Trophoblast cell (in vitro differentiated cells and primary cell): Measurements from ENCODE around the gene ABHD4.

ENCODE experiments used
- DNase-seq, 2 donors: peaks; one replicate each; pipeline ENCODE4 v3.0.0-alpha.2; 2016
- H2AFZ ChIP-seq: 2 replicates; pipeline ENCODE4 v1.6.1; 2013; ENCODE audit warnings: low read length, moderate library complexity, mild to moderate bottlenecking; ENCODE audit not compliant: insufficient read depth, poor library complexity
- H2AK5ac ChIP-seq: 2 replicates; pipeline ENCODE4 v1.6.1; 2013; ENCODE audit warnings: mild to moderate bottlenecking, low read length
- H2BK120ac ChIP-seq: 2 replicates; pipeline ENCODE4 v1.6.1; 2013; ENCODE audit warnings: low read length, mild to moderate bottlenecking, moderate library complexity; ENCODE audit not compliant: insufficient read depth, poor library complexity
- H2BK12ac ChIP-seq: 2 replicates; pipeline ENCODE4 v1.6.1; 2013; ENCODE audit warnings: mild to moderate bottlenecking, low read length, moderate library complexity
- H2BK5ac ChIP-seq: 2 replicates; pipeline ENCODE4 v1.6.1; 2013; ENCODE audit warnings: low read length, low read depth, moderate library complexity, mild to moderate bottlenecking; ENCODE audit not compliant: poor library complexity
- H3K14ac ChIP-seq: 2 replicates; pipeline ENCODE4 v1.6.1; 2013; ENCODE audit warnings: mild to moderate bottlenecking, low read length
- H3K18ac ChIP-seq: 2 replicates; pipeline ENCODE4 v1.6.1; 2013; ENCODE audit warnings: mild to moderate bottlenecking, low read length
- H3K23ac ChIP-seq: 2 replicates; pipeline ENCODE4 v1.6.1; 2013; ENCODE audit warnings: low read length
- H3K27ac ChIP-seq: 2 replicates; pipeline ENCODE4 v1.5.1; 2013; ENCODE audit warnings: low read depth, mild to moderate bottlenecking, inconsistent platforms, low read length, moderate library complexity
- H3K27me3 ChIP-seq: 2 replicates; pipeline ENCODE4 v1.6.1; 2013; ENCODE audit warnings: inconsistent platforms, mild to moderate bottlenecking, low read length, moderate library complexity; ENCODE audit not compliant: insufficient read depth
- H3K36me3 ChIP-seq, 2 experiments: 1 replicate in 1 of 2; 2 replicates in 1 of 2; pipeline ENCODE4 v1.6.1; 2013; ENCODE audit warnings: low read length in 2 of 2, mild to moderate bottlenecking in 2 of 2, moderate library complexity in 1 of 2; ENCODE audit not compliant: insufficient read depth in 2 of 2, control insufficient read depth in 1 of 2
- H3K4ac ChIP-seq: 2 replicates; pipeline ENCODE4 v1.6.1; 2013; ENCODE audit warnings: low read depth, mild to moderate bottlenecking, low read length, moderate library complexity
- H3K4me1 ChIP-seq, 2 experiments: 1 replicate in 1 of 2; 2 replicates in 1 of 2; pipeline ENCODE4 v1.6.1; 2013; ENCODE audit warnings: low read length in 2 of 2, mild to moderate bottlenecking in 2 of 2, moderate library complexity in 1 of 2; ENCODE audit not compliant: insufficient read depth in 2 of 2, control insufficient read depth in 1 of 2
- H3K4me2 ChIP-seq: 2 replicates; pipeline ENCODE4 v1.6.1; 2013; ENCODE audit warnings: inconsistent platforms, mild to moderate bottlenecking, low read length, moderate library complexity
- H3K4me3 ChIP-seq: 2 replicates; pipeline ENCODE4 v1.5.1; 2013; ENCODE audit warnings: mild to moderate bottlenecking, low read depth, low read length, inconsistent platforms
- H3K79me1 ChIP-seq: one replicate; pipeline ENCODE4 v1.6.1; 2013; ENCODE audit warnings: low read length
- H3K79me2 ChIP-seq: 2 replicates; pipeline ENCODE4 v1.6.1; 2013; ENCODE audit warnings: low read length, mild to moderate bottlenecking; ENCODE audit not compliant: control insufficient read depth, insufficient read depth, poor library complexity
- H3K9ac ChIP-seq: 2 replicates; pipeline ENCODE4 v1.6.1; 2013; ENCODE audit warnings: mild to moderate bottlenecking, low read length
- H3K9me3 ChIP-seq: 2 replicates; pipeline ENCODE4 v1.6.1; 2013; ENCODE audit warnings: low read depth, mild to moderate bottlenecking, control low read depth, inconsistent platforms, low read length; ENCODE audit not compliant: insufficient read depth
- H4K12ac ChIP-seq: 2 replicates; pipeline ENCODE4 v1.6.1; 2013; ENCODE audit warnings: low read depth, mild to moderate bottlenecking, low read length, moderate library complexity
- H4K8ac ChIP-seq: 2 replicates; pipeline ENCODE4 v1.6.1; 2013; ENCODE audit warnings: low read depth, mild to moderate bottlenecking, low read length, moderate library complexity
- H4K91ac ChIP-seq: one replicate; pipeline ENCODE4 v1.6.1; 2013; ENCODE audit warnings: low read depth, mild to moderate bottlenecking, low read length, moderate library complexity
- WGBS: extraction: QIAGEN DNeasy Blood & Tissue Kit; methylation state at CpG from one replicate; pipeline ENCODE4 v1.1.7; 2013; ENCODE audit warnings: missing lambda C conversion rate; ENCODE audit not compliant: insufficient read length, insufficient coverage; ENCODE audit errors: extremely low coverage; 5-methylcytosine and 5-hydroxymethylcytosine counted together

Gene ABHD4

DNA sequence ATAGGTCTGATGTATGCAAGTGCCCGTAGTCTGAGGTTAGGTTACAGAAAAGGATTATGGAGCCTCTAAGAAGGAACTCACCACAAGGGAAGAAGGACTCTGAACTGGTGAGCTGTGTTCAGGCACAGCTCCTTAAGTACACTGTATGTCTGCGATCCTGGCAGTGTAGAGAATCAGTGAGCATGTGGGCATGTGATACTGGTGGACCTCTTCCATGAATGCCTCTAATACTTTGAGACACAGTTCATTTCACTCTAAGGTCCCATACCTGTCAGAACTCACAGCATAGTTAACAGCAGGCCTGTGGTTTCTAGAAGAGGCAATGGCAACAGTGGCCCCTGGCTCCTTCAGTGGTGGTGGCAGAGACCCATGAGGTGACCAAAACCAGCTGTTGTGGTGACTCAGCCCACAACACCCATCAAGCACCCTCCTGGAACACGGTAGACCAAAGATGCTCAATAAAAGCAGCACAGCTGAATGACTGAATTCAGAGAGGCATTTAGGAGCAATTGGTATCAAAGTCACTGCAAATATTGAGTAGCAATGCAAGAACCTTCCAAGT, 52.9 kb downstream of the ABHD4 start:
- no peaks in the 10 kb centered on the region for H3K27me3 ChIP-seq
- H2AFZ ChIP-seq, result no peak overlapping the region
- H2BK5ac ChIP-seq, result no peak overlapping the region
- no peak overlapping the region for H2AK5ac ChIP-seq
- no peak overlapping the region for H3K4me2 ChIP-seq
- H3K14ac ChIP-seq, result no peak overlapping the region
- no peaks in the 10 kb centered on the region for H3K79me2 ChIP-seq
- no peak overlapping the region for H3K27ac ChIP-seq
- no peak overlapping the region for H3K4me3 ChIP-seq
- no peak for DNase-seq
- no peaks in the 10 kb centered on the region for H3K9me3 ChIP-seq
- H4K8ac ChIP-seq, result no peak overlapping the region
- no peaks in the 10 kb centered on the region for H3K79me1 ChIP-seq
- no peak overlapping the region for H3K4ac ChIP-seq
- no peak overlapping the region for H2BK12ac ChIP-seq
- H4K91ac ChIP-seq, result no peak overlapping the region
- H3K18ac ChIP-seq, result no peak overlapping the region
- H3K9ac ChIP-seq, result no peak overlapping the region
- H3K4me1 ChIP-seq, result no peaks in the 10 kb centered on the region
- WGBS, result no CpG with 5 or more reads among the region's 3 CpGs
- no peaks in the 10 kb centered on the region for H3K36me3 ChIP-seq
- H3K23ac ChIP-seq, result no peak overlapping the region
- no peak overlapping the region for H2BK120ac ChIP-seq
- H4K12ac ChIP-seq, result no peak overlapping the region

DNA sequence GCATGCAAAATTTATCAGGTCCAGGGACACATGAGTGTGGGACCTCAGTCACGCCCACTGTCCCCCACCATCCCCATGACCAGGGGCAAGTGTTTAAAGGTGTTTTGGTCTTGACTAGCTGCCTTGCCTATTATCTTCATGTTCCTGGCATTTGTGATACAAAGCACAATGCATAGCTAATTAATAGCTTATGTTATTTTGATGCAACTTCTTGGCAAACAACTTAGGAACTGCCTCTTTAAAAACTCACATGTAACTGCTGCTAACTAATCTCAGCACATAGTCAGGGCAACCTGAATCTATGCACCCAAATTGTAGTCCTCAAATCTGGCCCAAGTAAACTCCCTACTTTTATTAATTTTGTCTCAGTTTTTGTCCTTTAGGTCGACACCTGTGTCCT, 53.5 kb downstream of the ABHD4 start:
- Histone ChIP-seq H3K4me2 (no peak overlapping the region), H3K18ac (no peak overlapping the region), H2BK5ac (no peak overlapping the region), H3K36me3 (no peaks in the 10 kb centered on the region), H3K27me3 (no peaks in the 10 kb centered on the region), H3K79me2 (no peaks in the 10 kb centered on the region), H3K79me1 (no peaks in the 10 kb centered on the region), H3K4me3 (no peak overlapping the region), H2AFZ (no peak overlapping the region), H3K9me3 (no peaks in the 10 kb centered on the region), H4K12ac (no peak overlapping the region), H2BK12ac (no peak overlapping the region), H3K27ac (no peak overlapping the region), H2BK120ac (no peak overlapping the region), H2AK5ac (no peak overlapping the region), H3K14ac (no peak overlapping the region), H3K9ac (no peak overlapping the region), H4K91ac (no peak overlapping the region), H3K23ac (no peak overlapping the region), H3K4ac (no peak overlapping the region), H3K4me1 (no peaks in the 10 kb centered on the region), H4K8ac (no peak overlapping the region)
- DNase-seq, result no peak
- no CpG with 5 or more reads among the region's 2 CpGs for WGBS

DNA sequence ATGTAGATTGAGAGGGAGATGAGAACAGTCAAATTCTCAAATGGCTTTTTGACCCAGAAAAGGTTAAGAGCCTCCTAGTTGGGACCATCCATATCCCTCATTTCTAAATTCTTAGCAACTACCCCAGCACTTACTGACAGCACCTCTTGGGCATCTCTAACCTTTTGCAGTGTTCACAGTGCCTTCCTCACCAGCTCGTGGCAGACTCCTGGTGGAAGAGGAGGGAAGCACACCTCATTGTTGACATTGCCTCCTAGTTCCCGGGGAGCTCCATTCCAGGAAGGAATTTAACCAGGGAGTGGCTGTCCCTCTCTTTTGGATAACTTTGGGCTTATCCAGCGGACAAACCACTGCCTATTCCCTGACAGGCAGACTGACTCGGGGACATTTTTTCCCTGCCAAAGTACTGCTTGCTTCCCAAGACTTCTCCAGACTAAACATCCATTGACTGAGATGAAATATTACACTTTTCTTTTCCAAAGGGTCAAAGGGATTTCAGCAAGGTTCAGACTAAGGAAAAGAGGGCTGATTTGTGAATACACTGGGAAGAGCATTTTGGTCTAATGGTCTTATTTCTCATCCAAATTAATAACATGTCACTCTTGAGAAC, 55.0 kb downstream of the ABHD4 start:
- H3K23ac ChIP-seq, result no peak overlapping the region
- H3K14ac ChIP-seq, result no peak overlapping the region
- no peak overlapping the region for H3K4me2 ChIP-seq
- H3K27ac ChIP-seq, result no peak overlapping the region
- DNase-seq, result peak; percentile 51 to 83
- no peaks in the 10 kb centered on the region for H3K9me3 ChIP-seq
- H2AFZ ChIP-seq, result no peak overlapping the region
- no peak overlapping the region for H3K9ac ChIP-seq
- no peaks in the 10 kb centered on the region for H3K4me1 ChIP-seq
- H3K4me3 ChIP-seq, result no peak overlapping the region
- H2BK5ac ChIP-seq, result no peak overlapping the region
- no peak overlapping the region for H3K18ac ChIP-seq
- no peak overlapping the region for H4K8ac ChIP-seq
- H2AK5ac ChIP-seq, result no peak overlapping the region
- H3K4ac ChIP-seq, result no peak overlapping the region
- H4K91ac ChIP-seq, result no peak overlapping the region
- H2BK120ac ChIP-seq, result no peak overlapping the region
- no peak overlapping the region for H4K12ac ChIP-seq
- H3K27me3 ChIP-seq, result no peaks in the 10 kb centered on the region
- no peaks in the 10 kb centered on the region for H3K36me3 ChIP-seq
- H3K79me2 ChIP-seq, result no peaks in the 10 kb centered on the region
- WGBS, result no CpG with 5 or more reads among the region's 4 CpGs
- H2BK12ac ChIP-seq, result no peak overlapping the region
- no peaks in the 10 kb centered on the region for H3K79me1 ChIP-seq

DNA sequence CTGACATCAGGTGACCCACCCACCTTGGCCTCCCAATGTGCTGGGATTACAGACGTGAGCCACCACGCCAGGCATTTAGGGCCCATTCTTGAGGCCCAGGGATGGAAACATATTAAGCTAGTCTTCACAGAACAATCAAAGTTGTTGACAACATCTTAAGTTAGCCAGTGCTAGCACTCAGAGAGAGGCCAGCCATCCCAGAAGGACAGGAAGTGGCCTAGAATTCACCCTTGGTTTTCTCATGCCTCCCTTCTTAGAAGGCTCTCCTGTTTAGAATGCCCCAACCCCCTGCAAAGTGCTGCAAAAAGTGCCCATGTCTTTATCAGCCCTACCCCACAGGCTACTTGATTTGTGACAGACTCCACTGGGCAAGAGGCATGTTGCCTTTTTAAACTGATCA, 58.1 kb downstream of the ABHD4 start:
- Histone ChIP-seq H3K18ac (no peak overlapping the region), H3K4ac (no peak overlapping the region), H3K4me1 (no peaks in the 10 kb centered on the region), H2BK5ac (no peak overlapping the region), H4K91ac (no peak overlapping the region), H3K79me1 (no peaks in the 10 kb centered on the region), H3K36me3 (no peaks in the 10 kb centered on the region), H3K14ac (no peak overlapping the region), H3K9ac (no peak overlapping the region), H4K12ac (no peak overlapping the region), H3K9me3 (no peaks in the 10 kb centered on the region), H3K27ac (no peak overlapping the region), H2AFZ (no peak overlapping the region), H2AK5ac (no peak overlapping the region), H3K4me2 (no peak overlapping the region), H2BK120ac (no peak overlapping the region), H2BK12ac (no peak overlapping the region), H3K4me3 (no peak overlapping the region), H3K23ac (no peak overlapping the region), H3K79me2 (no peaks in the 10 kb centered on the region), H4K8ac (no peak overlapping the region), H3K27me3 (no peaks in the 10 kb centered on the region)
- DNase-seq, result no peak
- no CpG with 5 or more reads among the region's 2 CpGs for WGBS
